Natural killer cell (primary cell): ENCODE data around the gene BMP8A. TPM values are rescaled to one million over a fixed set of nuclear protein-coding genes. Genes with fewer than 3 reads are reported as not detected.

ENCODE experiments used
- ATAC-seq, 3 donors: fragments of 150-1000 bp in 2 of 3; fragments of 200-7000 bp in 1 of 3; cut with Tn5 transposase; 1 replicate in 1 of 3; 2 replicates in 2 of 3; pipeline ENCODE4 v1.10.0; 2021; ENCODE audit warnings: mild to moderate bottlenecking in 2 of 3, moderate library complexity in 2 of 3
- DNase-seq, 2 donors: peaks; one replicate each; pipeline versions ENCODE4 v3.0.0 to v3.0.0-alpha.2; 2013 to 2021; ENCODE audit warnings: mixed read lengths in 1 of 2
- H3K27ac ChIP-seq: one replicate; pipeline ENCODE4 v1.5.1; 2013; ENCODE audit warnings: mild to moderate bottlenecking, low read length
- H3K27me3 ChIP-seq: one replicate; pipeline ENCODE4 v1.6.1; 2013; ENCODE audit warnings: low read length; ENCODE audit not compliant: control insufficient read depth, insufficient read depth
- H3K36me3 ChIP-seq: one replicate; pipeline ENCODE4 v1.6.1; 2013; ENCODE audit warnings: low read length; ENCODE audit not compliant: control insufficient read depth, insufficient read depth
- H3K4me1 ChIP-seq: one replicate; pipeline ENCODE4 v1.6.1; 2013; ENCODE audit warnings: low read length; ENCODE audit not compliant: control insufficient read depth, insufficient read depth
- H3K4me3 ChIP-seq: one replicate; pipeline ENCODE4 v1.5.1; 2013; ENCODE audit warnings: low read length
- H3K9me3 ChIP-seq: one replicate; pipeline ENCODE4 v1.6.1; 2013; ENCODE audit warnings: low read length; ENCODE audit not compliant: control insufficient read depth, insufficient read depth
- H3K27ac Mint-ChIP-seq, 2 donors: one replicate each; pipeline ENCODE4 v1.8.0; 2022; ENCODE audit warnings: mild to moderate bottlenecking in 2 of 2, mixed read lengths in 2 of 2, moderate library complexity in 1 of 2
- H3K27me3 Mint-ChIP-seq, 2 donors: one replicate each; pipeline ENCODE4 v1.8.0; 2022; ENCODE audit warnings: low read depth in 2 of 2, mixed read lengths in 2 of 2
- H3K36me3 Mint-ChIP-seq: one replicate; pipeline ENCODE4 v1.8.0; 2022; ENCODE audit warnings: mixed read lengths
- H3K4me1 Mint-ChIP-seq, 2 donors: one replicate each; pipeline ENCODE4 v1.8.0; 2022; ENCODE audit warnings: mixed read lengths in 2 of 2
- H3K4me3 Mint-ChIP-seq: one replicate; pipeline ENCODE4 v1.8.0; 2022; ENCODE audit warnings: mild to moderate bottlenecking, moderate library complexity, mixed read lengths
- H3K9me3 Mint-ChIP-seq, 2 donors: one replicate each; pipeline ENCODE4 v1.8.0; 2022; ENCODE audit warnings: mixed read lengths in 2 of 2
- WGBS: methylation state at CpG from one replicate; pipeline ENCODE4 v1.1.7; 2013; ENCODE audit warnings: missing lambda C conversion rate; ENCODE audit not compliant: insufficient coverage; 5-methylcytosine and 5-hydroxymethylcytosine counted together
- intact Hi-C: fragments of 100-400 bp; cut with micrococcal nuclease; formaldehyde crosslinking; loops from one replicate; pipeline ENCODE4 v1.14.2; 2022
- total RNA-seq, 4 donors: library from RNA; stranded (reverse); fragments of 120-200 nt in 1 of 4; gene quantifications; one replicate each; pipeline versions ENCODE4 v1.2.3 to v1.2.4, GENCODE V29; 2013 to 2022
- TF ChIP-seq, protein P1 (sequence below): fragments of 200-600 bp; IDR thresholded peaks from one replicate; pipeline ENCODE4 v1.8.0; 2022; ENCODE audit warnings: antibody characterized with exemption

Gene BMP8A
- total RNA-seq, 3 donors from 2014 or later (not counting 1 experiment from before 2014, with no cell fraction given) = 0.29 to 1.6 (median 0.40) TPM

- no peak overlapping the region for H3K27ac ChIP-seq
- Mint-ChIP-seq H3K36me3 (peaks cover 13% of the 10 kb centered on the region), H3K4me1 (peaks cover 0 to under 1% of the 10 kb centered on the region in 2 donors), H3K9me3 (no peaks in the 10 kb centered on the region), H3K27ac (peak overlapping the region in 1 of 2 donors; percentile 23), H3K27me3 (no peaks in the 10 kb centered on the region), H3K4me3 (no peak overlapping the region)
- ATAC-seq (no peak), DNase-seq (no peak)
- 95% methylated on average over 13 of the region's 14 CpGs for WGBS
- H3K27me3 ChIP-seq = no peaks in the 10 kb centered on the region
- TF ChIP-seq, protein P1, sequence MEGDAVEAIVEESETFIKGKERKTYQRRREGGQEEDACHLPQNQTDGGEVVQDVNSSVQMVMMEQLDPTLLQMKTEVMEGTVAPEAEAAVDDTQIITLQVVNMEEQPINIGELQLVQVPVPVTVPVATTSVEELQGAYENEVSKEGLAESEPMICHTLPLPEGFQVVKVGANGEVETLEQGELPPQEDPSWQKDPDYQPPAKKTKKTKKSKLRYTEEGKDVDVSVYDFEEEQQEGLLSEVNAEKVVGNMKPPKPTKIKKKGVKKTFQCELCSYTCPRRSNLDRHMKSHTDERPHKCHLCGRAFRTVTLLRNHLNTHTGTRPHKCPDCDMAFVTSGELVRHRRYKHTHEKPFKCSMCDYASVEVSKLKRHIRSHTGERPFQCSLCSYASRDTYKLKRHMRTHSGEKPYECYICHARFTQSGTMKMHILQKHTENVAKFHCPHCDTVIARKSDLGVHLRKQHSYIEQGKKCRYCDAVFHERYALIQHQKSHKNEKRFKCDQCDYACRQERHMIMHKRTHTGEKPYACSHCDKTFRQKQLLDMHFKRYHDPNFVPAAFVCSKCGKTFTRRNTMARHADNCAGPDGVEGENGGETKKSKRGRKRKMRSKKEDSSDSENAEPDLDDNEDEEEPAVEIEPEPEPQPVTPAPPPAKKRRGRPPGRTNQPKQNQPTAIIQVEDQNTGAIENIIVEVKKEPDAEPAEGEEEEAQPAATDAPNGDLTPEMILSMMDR = no peak
- no peaks in the 10 kb centered on the region for H3K9me3 ChIP-seq
- intact Hi-C loops = no loop called here
- H3K4me1 ChIP-seq = no peaks in the 10 kb centered on the region
- H3K4me3 ChIP-seq = no peak overlapping the region
- H3K36me3 ChIP-seq = peaks cover 57% of the 10 kb centered on the region
Observed at GRCh38 chr1:39485046-39485803, 6.2 kb upstream of the BMP8A start.

DNA sequence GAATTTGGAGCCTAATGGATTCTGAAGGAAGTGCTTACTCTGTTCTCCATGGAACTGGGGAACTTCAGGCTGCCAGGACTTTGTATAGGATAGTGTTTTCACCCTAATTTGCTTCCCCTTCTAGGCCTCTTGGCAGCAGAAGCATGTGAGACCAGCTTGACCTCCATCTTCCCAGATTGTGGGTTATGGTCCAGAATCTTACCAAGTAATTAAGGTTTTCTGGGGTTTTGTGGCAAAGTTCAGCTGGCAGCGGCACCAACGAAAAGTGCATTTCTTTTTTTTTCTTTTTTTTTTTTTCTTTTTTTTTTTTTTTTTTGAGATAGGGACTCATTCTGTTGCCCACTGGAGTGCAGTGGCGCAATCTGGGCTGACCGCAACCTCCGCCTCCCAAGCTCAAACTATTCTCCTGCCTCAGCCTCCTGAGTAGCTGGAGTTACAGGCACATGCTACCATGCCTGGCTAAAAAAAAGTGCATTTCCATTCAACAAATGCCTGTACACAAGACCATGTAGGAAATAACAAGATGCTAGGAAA lies 3.4 kb upstream of the BMP8A start:
- Mint-ChIP-seq H3K9me3 (no peaks in the 10 kb centered on the region), H3K4me3 (no peak overlapping the region), H3K27me3 (peaks cover 3% of the 10 kb centered on the region in 2 donors), H3K27ac (no peak overlapping the region), H3K4me1 (peaks cover 5 to 7% of the 10 kb centered on the region in 2 donors), H3K36me3 (peaks cover 5% of the 10 kb centered on the region)
- Histone ChIP-seq H3K27ac (no peak overlapping the region), H3K27me3 (peaks cover 3% of the 10 kb centered on the region), H3K9me3 (no peaks in the 10 kb centered on the region), H3K4me3 (no peak overlapping the region), H3K4me1 (peaks cover 12% of the 10 kb centered on the region), H3K36me3 (peaks cover 36% of the 10 kb centered on the region)
- WGBS = 100% methylated on average over 5 of the region's 5 CpGs
- no peak for ATAC-seq
- TF ChIP-seq, protein P1 = no peak
- DNase-seq = no peak
- intact Hi-C loops = no loop called here

GRCh38 chr1:39488793-39489566 lies 2.5 kb upstream of the BMP8A start:
- peak overlapping the region; percentile 47 for H3K4me3 Mint-ChIP-seq
- H3K4me1 Mint-ChIP-seq = peaks cover 5 to 7% of the 10 kb centered on the region in 2 donors
- TF ChIP-seq, protein P1 = no peak
- no peaks in the 10 kb centered on the region for H3K36me3 Mint-ChIP-seq
- 90% methylated on average over 4 of the region's 7 CpGs for WGBS
- ATAC-seq (no peak), DNase-seq (no peak)
- peak overlapping the region; percentile 27 to 29 for H3K27ac Mint-ChIP-seq
- peaks cover 3% of the 10 kb centered on the region for H3K27me3 ChIP-seq
- H3K27ac ChIP-seq = no peak overlapping the region
- peaks cover 31% of the 10 kb centered on the region for H3K36me3 ChIP-seq
- peaks cover 12% of the 10 kb centered on the region for H3K4me1 ChIP-seq
- peaks cover 6 to 9% of the 10 kb centered on the region in 2 donors for H3K27me3 Mint-ChIP-seq
- H3K9me3 Mint-ChIP-seq = no peaks in the 10 kb centered on the region
- H3K9me3 ChIP-seq = no peaks in the 10 kb centered on the region
- no peak overlapping the region for H3K4me3 ChIP-seq
- intact Hi-C loops = no loop called here
